ENCODE results near the gene CCDC13. TPM values are rescaled to one million over a fixed set of nuclear protein-coding genes. Genes with fewer than 3 reads are reported as not detected.

CCDC13 gene
- total RNA-seq, 1 donor from 2014 or later: 0.20 TPM

DNA sequence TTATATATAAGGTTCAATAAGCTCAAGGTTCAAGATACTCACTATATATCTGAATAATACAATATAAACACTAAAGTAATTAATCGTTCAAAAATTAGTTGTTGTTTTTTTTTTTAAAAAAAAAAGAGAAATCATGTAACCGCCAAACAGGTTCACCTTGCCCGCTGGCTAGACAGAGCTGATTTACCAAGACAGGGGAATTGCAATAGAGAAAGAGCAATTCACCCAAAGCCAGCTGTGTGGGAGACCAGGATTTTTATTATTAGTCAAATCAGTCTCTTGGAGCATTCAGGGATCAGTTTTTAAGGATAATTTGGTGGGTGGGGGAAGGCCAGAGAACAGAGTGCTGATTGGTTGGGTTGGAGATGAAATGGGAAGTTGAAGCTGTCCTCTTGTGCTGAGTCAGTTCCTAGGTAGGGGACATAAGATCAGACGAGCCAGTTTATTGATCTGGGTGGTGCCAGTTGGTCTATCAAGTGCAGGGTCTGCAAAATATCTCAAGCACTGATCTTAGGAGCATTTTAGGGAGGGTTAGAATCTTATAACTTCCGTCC lies 23.4 kb upstream of the CCDC13 start:
- DNase-seq (ENCODE audit: low read depth in 2 of 2): no peak

DNA sequence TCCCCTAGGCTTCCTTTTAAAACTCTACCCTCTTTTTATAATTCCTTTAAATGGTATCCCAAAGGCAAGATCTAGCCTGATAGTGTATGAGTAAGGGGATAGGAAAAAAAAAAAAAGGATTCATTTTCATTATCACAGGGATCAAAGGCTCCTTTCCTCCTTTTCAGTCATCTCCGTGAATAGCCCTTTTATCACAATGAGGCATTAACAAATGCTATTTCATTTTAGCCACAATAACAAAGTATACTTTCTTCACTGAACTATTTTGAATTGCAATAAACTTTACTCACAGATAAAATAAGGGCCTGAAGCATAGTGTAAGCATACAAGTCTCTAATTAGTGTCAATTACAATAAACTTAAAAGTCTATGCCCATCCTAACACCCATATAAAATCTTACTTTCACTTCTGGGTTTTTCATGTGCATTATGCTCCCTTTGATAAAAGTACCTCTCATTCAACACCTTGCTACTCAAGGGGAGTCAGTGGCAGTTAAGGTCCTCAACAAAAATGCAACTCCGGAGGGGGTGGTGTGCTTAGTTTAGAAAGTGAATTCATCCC lies 22.6 kb upstream of the CCDC13 start:
- DNase-seq (ENCODE audit: low read depth in 2 of 2): no peak

DNA sequence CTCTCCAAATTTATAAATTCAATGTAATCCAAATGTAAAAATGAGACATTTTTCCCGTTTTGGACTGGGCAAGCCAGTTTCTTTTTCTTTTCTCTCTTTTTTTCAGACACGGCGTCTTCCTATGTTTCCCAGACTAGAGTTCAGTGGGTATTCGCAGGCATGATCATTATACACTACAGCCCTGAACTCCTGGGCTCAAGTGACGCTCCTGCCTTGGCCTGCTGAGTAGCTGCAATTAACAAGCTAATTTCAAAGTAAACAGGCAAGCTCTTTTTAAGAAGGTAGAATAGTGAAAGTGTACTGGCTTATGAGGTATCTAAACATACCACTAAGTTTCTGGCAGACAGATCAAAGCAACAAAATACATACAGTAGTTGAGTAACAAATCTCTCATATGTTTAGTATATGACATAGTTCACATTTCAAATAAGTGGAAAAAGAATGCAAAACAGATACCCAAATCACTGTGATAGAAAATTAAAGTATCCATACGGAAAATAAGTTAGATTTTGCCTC lies 17.7 kb upstream of the CCDC13 start:
- no peak for DNase-seq (ENCODE audit: low read depth in 2 of 2)

DNA sequence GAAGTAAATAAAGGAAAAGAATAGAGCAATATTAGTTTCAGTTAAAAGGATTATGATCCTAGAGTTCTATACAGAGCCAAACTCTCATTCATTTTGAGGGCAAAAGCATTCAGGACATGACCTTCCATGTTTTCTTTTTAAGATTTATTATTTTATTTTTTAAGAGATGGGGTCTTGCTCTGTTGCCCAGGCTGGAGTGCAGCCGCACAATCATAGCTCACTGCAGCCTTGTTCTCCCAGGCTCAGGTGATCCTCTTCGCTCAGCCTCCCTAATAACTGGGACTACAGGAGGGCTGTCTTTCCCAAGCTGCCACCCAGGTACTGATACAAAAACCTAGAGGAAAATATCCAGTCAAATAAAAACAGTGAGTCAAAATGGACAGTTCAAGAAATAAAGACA lies 13.6 kb upstream of the CCDC13 start:
- no peak for DNase-seq (ENCODE audit: low read depth in 2 of 2)

DNA sequence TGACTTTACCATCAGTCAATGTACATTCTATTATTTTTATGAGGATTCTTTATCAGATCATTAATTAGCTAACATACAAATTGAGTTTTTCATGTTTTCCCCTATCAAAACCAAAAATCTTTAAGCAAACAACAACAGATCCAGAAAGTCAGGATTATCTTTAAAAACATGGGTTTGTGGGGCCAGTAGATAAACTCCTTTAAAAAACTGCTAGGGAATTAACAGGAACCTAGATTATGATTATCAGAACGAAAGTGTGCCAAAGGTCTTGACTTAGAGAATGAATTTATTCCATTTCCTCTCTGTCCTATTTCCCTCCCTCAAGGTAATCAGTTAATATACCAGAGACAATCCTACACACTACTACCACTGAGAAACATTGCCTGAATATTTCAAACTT lies 13.2 kb upstream of the CCDC13 start:
- DNase-seq (ENCODE audit: low read depth in 2 of 2): no peak

DNA sequence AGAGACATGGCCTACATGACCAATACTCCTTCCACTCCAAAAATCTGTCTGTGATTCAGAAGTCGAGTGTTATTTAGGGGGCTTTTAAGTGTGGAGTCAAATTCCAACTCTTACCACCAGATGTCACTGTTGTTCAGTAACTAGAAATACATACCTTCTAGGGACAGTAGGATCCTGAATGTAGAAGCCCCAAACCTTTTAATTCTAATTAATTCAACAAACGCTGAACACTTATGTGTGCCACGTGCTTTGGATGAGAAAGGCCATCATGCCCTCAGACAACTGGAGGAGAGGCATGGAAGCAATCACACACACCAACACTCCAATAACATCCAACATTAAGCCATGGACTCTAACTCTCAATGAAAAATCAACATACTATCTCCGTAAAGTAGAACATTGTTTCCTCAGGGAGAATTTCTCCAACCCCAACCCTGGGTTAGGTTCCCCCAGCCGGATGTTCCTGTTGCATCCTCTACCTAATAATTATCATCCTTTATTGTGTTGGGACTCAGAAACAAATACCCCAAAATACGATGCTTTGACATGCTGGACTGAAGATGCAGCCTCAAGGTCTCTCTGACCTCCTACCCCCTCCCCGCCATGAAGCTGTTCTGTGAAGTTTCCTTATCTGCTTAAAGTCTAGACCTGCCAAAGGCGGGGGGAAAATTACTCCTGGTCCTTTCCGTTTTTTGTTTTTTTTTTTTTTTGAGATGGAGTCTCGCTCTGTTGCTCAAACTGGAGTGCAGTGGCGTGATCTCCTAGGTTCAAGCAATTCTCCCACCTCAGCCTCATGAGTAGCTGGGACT lies 8.0 kb upstream of the CCDC13 start:
- DNase-seq (ENCODE audit: low read depth in 2 of 2): peak; percentile 79 to 84

DNA sequence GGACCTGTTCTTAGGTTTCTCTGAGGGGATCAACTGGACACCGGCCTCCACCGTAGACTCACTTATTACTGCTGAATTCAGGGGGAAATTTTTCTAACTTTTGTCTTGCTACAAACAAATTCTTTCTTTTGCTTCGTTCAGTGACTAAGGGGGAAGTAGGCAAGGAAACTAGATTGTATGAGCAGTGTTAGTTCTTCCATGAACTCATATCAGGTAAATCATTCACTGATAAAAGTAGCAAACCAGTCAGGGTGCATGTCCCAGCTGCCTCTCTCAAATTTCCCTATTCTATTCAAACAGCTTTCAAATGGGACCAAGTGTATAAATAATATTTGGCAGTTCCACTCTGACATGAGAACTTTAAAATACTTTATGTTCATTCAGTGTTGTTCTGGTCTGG lies 7.3 kb upstream of the CCDC13 start:
- no peak for DNase-seq (ENCODE audit: low read depth in 2 of 2)

DNA sequence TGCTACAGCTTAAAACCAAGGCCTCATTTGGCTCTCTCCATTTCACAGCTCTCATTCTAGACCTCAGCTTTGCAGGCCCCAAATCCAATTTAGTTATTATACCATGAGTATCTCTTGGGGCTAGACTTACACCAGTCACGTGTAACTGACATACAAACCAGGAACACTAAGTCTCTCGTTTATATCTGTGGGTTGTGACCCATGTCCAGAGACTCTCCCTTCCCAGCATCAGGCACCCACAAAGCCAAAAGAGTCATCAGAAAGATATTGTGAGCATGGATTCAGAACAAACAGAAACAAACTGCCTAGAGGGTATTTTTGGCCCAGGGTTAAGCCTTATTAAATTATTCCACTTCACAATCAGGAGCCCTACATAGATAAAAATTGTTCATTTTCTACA lies 5.6 kb upstream of the CCDC13 start:
- no peak for DNase-seq (ENCODE audit: low read depth in 2 of 2)

DNA sequence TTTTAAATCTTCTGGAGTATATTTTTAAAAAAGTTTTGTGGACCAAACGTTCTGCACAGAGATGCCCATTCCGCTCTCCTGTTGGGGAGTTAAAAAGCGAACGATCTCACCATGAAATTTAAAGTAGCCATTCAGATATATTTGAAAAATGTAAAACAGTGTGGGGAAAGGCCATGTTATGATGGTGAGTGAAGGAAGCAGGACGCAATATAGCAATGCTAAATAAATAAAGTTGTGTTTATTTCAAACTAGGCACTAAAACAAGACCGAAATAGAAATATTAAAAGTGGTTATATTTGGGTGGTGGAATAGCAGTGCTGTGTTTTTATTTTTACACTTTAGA lies 327 bp upstream of the CCDC13 start:
- no peak for DNase-seq (ENCODE audit: low read depth in 2 of 2)

DNA sequence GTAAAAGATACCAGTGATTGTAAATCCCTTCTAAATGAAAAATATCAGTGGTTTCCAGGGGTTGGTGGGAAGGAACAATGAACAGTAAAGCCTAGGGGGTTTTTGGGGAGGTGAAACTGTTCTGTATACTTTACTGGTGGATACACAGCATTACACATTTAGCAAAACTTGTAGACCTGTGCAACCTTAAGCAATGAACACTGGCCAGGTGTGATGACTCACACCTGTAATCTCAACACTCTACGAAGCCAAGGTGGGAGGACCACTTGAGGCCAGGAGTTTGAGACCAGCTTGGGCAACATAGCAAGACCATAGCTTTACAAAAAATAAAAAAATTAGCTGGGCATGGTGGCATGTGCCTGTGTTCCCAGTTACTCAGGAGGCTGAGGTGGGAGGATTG lies 1.8 kb downstream of the CCDC13 start:
- no peak for DNase-seq (ENCODE audit: low read depth in 2 of 2)

DNA sequence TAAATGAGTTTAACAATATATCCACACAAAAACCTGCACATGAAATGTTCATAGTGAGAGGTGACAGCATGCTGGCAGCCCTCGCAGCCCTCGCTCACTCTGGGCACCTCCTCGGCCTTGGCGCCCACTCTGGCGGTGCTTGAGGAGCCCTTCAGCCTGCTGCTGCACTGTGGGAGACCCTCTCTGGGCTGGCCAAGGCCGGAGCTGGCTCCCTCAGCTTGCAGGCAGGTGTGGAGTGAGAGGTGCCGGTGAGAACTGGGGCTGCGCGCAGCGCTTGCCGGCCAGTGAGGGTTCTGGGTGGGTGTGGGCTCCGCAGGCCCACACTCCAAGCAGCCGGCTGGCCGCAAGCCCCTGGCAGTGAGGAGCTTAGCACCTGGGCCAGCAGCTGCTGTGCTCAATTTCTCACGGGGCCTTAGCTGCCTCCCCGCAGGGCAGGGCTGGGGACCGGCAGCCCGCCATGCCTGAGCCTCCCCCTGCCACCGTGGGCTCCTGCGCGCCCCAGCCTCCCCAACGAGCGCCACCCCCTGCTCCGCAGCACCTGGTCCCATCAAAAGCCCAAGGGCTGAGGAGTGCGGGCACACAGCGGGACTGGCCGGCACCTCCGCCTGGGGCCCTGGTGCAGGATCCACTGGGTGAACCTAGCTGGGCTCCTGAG lies 3.4 kb downstream of the CCDC13 start:
- DNase-seq (ENCODE audit: low read depth in 2 of 2): no peak

DNA sequence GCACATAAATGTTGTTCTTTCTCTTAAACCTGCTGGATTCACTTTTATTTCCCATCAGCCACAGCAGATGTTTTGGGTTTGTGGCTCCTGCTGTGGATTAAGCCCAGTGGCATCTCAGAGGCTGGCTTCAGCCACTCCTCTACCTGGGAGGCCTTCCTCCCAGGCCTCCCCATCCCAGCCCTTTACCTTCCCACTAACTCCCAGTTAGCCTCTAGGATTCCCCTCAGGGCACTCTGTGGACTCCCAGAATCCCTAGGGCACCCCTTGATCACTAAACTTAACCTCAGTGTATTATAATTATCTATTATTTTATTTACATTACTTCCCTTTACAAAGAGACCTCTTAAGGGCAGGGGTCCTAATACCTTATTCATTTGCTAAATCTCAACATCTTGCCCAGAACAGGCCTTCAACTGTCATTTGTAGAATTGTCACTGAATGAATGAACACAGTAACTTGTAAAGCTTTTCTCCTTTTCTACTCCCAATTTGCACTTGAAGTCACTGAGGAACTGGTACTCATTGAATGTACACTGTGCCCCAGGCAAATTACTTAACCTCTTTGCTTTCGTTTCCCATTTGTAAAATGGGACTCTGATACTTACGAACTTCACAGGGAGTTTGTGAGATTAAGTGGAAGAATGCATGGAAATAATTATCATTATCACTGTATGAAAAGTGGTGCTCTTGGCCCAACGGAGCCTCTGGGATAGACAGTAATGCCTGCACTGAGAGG lies 8.3 kb downstream of the CCDC13 start:
- DNase-seq (ENCODE audit: low read depth in 2 of 2): no peak

DNA sequence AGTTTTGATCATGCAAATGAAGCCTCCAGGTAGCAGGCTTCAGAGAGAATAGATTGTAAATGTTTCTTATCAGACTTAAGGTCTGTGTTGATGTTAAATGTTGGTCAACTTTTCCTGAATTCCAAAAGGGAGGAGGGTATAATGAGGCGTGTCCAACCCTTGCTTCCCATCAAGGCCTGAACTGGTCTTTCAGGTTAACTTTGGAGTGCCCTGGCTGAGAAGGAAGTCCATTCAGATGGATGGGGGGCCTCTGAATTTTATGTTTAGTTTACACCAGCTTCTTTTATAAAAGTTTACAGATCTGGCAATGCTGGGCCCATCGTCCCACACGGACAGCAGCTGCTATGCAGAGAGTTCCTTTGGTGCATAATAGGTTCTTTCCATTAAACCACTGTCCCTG lies 8.9 kb downstream of the CCDC13 start:
- no peak for DNase-seq (ENCODE audit: low read depth in 2 of 2)

DNA sequence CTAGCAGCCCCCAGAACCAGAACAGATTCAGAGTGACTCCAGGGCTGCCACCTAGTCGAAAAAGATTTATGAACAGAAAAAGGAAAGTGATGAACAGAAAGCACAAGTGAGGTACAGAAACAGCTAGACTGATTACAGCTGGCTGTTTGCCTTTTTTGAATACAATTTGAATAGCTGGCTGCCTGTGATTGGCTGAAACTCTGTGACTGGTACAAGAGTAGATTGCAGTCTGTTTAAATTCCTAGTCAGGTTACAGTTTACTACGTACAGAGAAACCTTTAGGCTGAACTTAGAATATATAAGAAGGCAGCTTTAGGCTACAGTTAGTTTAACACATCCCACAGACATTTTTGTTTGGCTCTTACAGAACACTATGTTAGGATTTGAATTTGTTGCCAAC lies 10.0 kb downstream of the CCDC13 start:
- DNase-seq (ENCODE audit: low read depth in 2 of 2): no peak

DNA sequence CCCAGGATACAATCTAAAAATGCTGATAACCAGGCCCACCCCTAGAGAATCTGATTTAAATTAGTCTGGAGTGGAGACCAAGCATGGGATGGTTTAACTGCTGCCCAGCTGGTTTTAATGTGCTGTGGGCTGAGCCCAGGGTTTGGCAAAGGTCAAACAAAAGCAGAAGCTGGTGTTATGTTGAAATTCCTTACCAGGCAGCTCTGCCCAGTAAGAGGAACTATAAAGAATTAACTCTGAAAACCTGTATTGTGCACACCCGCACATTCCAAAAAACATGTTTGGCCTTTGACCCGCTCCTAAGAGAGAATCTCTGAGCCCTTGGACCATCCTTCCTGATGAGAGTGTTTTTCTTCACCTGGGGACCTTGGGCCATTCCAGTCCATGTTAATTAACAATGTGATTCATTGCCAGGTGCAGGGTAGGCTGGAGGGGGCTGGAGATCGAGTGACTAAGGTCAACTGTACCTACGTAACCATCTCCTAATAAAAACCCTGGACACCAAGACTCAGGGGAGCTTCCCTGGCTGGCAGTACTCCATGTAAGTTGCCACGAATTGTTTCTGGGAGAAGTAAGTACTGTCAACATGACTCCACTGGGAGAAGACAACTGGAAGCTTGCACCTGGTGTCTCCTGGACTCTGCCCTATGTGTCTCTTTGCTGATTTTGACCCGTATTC lies 10.9 kb downstream of the CCDC13 start:
- no peak for DNase-seq (ENCODE audit: low read depth in 2 of 2)

DNA sequence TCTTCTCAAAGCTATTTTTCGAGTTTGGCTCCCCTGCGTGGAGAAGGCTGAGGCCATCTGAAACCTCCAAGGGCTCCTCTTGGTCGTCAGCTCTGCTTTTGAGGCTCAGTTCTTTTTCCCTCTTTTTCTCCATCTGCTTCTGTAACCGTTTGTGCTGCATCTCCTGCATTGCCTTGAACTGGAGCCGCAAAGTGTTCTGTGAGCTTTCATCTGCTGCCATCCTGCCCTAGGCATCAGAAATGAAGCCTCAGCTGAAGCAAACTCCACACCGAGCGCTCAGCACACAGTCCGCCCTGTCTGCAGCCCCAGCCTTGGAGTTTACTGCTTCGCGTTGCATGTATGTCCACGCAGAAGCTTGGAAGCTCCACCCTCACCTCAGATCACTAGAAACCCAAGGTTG lies 14.9 kb downstream of the CCDC13 start:
- DNase-seq (ENCODE audit: low read depth in 2 of 2): no peak

DNA sequence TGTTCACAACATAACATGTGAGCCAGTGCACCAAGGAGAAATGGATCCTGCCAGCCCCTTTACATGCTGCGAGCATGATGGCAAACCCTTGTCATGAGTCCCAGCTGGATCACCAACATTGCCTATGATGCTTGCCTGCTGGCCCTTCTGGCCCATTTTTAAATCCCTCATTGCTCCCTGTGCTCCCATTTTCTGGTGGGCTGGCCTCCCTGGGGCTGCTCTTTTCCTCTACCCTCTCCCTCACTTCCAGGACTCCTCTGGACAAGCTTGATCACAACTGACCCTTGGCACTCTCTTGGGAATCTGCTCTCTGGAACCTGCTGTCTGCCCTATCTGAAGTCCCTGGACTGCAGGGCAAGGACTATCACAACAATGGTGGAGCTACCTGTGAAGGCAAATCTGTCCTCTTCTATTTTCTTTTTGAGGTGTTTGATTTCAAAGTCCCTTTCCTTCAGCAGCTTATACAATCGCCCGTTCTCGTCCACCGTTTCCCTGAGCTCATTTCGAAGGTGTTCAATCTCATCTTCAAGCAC lies 16.3 kb downstream of the CCDC13 start:
- DNase-seq (ENCODE audit: low read depth in 2 of 2): no peak

DNA sequence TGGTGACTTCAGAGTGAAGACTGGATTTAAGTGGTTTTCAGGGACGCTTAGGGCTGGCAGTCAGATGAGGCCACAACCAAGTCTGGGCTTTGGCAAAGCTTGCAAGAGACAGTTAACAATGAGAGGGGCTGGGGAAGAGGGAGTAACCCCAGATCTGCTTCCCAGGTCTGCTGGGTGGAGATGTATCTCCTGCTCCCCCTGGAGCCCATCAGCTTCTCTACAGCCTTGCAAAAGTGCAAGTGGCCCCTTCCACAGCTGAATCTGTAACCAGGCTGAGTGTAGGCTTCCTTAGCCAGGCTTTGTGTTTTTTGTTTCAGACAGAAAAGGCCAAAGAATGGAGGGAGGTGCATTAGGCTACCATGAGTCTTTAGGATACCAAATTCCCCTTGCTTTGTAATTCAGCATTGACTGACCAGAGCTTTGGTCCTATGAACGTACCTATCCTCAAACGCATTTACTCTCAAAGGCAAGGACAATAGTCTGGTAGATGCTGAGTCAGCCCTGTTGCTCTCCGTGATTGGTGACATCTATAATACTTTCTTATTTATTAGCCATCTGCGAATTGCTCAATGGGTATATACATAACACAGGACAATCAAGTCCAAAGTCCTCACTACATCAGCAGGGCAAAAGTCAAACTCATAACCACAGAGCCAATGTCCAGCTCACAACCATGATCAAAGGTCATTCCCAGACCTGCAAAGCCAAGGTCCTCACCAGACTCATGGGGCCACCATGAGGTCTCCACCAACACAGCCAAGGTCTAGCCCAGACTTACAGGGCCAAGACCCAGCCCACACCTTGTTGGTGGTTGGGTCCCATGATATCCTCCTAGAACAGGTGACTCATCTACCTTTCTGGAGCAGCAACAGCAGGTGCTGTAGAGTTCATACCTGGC lies 17.1 kb downstream of the CCDC13 start:
- DNase-seq (ENCODE audit: low read depth in 2 of 2): peak; percentile 40 to 50

DNA sequence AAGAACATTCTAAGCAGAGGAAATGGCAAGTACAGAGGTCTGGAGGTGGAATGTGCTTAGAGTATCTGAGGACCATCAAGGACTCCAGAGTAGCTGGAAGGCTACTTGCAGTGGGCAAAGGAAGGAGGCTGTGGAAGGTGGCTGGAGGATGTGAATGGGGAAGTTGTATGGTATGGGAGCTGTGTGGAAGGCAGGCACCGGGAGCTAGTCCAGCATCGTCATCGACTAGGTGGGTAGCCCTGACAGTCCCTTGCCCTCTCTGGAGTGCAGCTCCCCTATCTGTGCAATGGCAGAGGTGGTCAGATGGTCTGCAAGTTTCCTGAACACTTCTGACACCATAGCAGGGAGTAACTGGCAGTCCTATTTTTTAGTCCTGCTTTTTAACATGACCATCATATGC lies 19.3 kb downstream of the CCDC13 start:
- DNase-seq (ENCODE audit: low read depth in 2 of 2): no peak

DNA sequence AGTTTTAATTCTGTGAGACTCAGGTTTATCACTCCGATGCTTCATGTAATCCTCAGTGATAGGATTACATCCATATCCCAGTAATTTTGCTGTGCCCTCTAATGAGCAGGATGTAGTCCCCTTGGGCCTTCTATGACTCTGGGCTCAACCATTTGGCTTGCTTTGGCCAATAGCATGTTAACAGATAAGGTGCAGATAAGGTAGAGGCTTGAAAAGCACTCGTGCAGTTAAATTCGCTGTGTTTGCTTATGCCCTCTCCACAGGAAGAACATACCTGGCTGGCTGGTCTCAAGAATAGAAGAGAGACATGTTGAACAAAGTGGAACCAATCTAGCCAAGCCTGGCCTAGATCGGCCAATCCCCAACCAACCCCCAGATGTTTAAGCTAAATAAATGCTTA lies 20.1 kb downstream of the CCDC13 start:
- no peak for DNase-seq (ENCODE audit: low read depth in 2 of 2)

Measured in lung microvascular endothelial cell (primary cell).